K562 (cell line): Measurements from ENCODE around the gene GBF1. TPM values are rescaled to one million over a fixed set of nuclear protein-coding genes. Genes with fewer than 3 reads are reported as not detected.

Experiments used
- ATAC-seq: fragments of 200-7000 bp; cut with Tn5 transposase; 3 replicates; pipeline ENCODE4 v1.9.1; 2020; ENCODE audit warnings: moderate library complexity
- BruUV-seq: library from RNA; stranded (reverse); fragments of 400-500 nt; replicated peaks from 2 replicates; lab custom pipeline; 2021; lab: Mats Ljungman, UMichigan
- CTCF ChIA-PET: fragments of 300-600 bp; formaldehyde crosslinking; extraction: SDS; loops from one replicate; lab custom pipeline; 2021; ENCODE audit warnings: low intra/inter-chr PET ratio; lab: Yijun Ruan, JAX
- POLR2A ChIA-PET: fragments of 300-600, 350-650 bp; sonication (Branson Sonifier 250); formaldehyde crosslinking; extraction: SDS; loops from one replicate; lab custom pipeline; 2021; ENCODE audit warnings: antibody characterized with exemption, inconsistent platforms; lab: Yijun Ruan, JAX
- DNase-seq, 4 experiments: peaks; one replicate each; pipeline versions ENCODE4 v3.0.0 to v3.0.0-alpha.2; 2011 to 2018; ENCODE audit warnings: low spot score in 3 of 4, mixed read lengths in 3 of 4; ENCODE audit errors: extremely low read depth in 1 of 4
- FAIRE-seq: peaks from 2 replicates; lab custom pipeline; 2011; peaks lifted over from hg19 to GRCh38; lab: Jason Lieb, UNC
- H2AFZ ChIP-seq: 2 replicates; pipeline ENCODE4 v1.6.0; 2011; ENCODE audit warnings: low read depth, low read length, control low read depth, inconsistent platforms
- H3K27ac ChIP-seq: fragments of 200-600 bp; 3 replicates; pipeline ENCODE4 v1.8.0; 2011; ENCODE audit warnings: low read depth, mild to moderate bottlenecking, control low read depth, inconsistent platforms, low read length, moderate library complexity, mixed read lengths; ENCODE audit errors: extremely low read depth
- H3K27me3 ChIP-seq, 2 experiments: fragments of 300-600 bp in 1 of 2; 2 replicates in 1 of 2; 3 replicates in 1 of 2; pipeline versions ENCODE4 v1.6.0 to v1.8.0; 2011; ENCODE audit warnings: inconsistent platforms in 2 of 2, low read length in 2 of 2, mild to moderate bottlenecking in 1 of 2, mixed read lengths in 1 of 2, moderate library complexity in 1 of 2; ENCODE audit not compliant: control insufficient read depth in 2 of 2, insufficient read depth in 2 of 2
- H3K36me3 ChIP-seq: fragments of 300-600 bp; 3 replicates; pipeline ENCODE4 v1.8.0; 2011; ENCODE audit warnings: mild to moderate bottlenecking, low read length, inconsistent platforms; ENCODE audit not compliant: control insufficient read depth, insufficient read depth
- H3K4me1 ChIP-seq, 2 experiments: fragments of 200-600 bp in 1 of 2; replicated peaks in 1 of 2; 2 replicates in 1 of 2; 3 replicates in 1 of 2; pipeline versions ENCODE4 v1.5.1 to v1.8.0; 2011; ENCODE audit warnings: inconsistent platforms in 2 of 2, low read length in 2 of 2, mild to moderate bottlenecking in 1 of 2, mixed read lengths in 1 of 2, moderate library complexity in 1 of 2; ENCODE audit not compliant: control insufficient read depth in 2 of 2, insufficient read depth in 2 of 2
- H3K4me2 ChIP-seq: 2 replicates; pipeline ENCODE4 v1.6.1; 2011; ENCODE audit warnings: low read length, control low read depth, inconsistent platforms, mixed read lengths; ENCODE audit not compliant: insufficient read depth
- H3K4me3 ChIP-seq: fragments of 200-600 bp; sonication (generic), shearing (Covaris generic); 2 replicates; pipeline ENCODE4 v1.5.1; 2016; ENCODE audit warnings: control low read depth, inconsistent platforms
- H3K79me2 ChIP-seq: fragments of 200-600 bp; 3 replicates; pipeline ENCODE4 v1.8.0; 2011; ENCODE audit warnings: low read length, inconsistent platforms; ENCODE audit not compliant: control insufficient read depth, insufficient read depth
- H3K9ac ChIP-seq, 2 experiments: 2 replicates each; pipeline versions ENCODE4 v1.6.0 to v1.6.1; 2011; ENCODE audit warnings: low read depth in 2 of 2, low read length in 2 of 2, control low read depth in 1 of 2, inconsistent platforms in 1 of 2, mild to moderate bottlenecking in 1 of 2, mixed read lengths in 1 of 2; ENCODE audit not compliant: insufficient read depth in 1 of 2
- H3K9me1 ChIP-seq: one replicate; pipeline ENCODE4 v1.6.0; 2011; ENCODE audit warnings: inconsistent platforms, mild to moderate bottlenecking, low read length, moderate library complexity; ENCODE audit not compliant: control insufficient read depth, insufficient read depth
- H3K9me3 ChIP-seq: replicated peaks from 2 replicates; pipeline ENCODE4 v1.5.1; 2011; ENCODE audit warnings: low read depth, low read length, inconsistent platforms; ENCODE audit not compliant: control insufficient read depth, insufficient read depth
- H4K20me1 ChIP-seq: replicated peaks from 2 replicates; pipeline ENCODE4 v1.6.1; 2011; ENCODE audit warnings: low read length, inconsistent platforms, mixed read lengths; ENCODE audit not compliant: control insufficient read depth, insufficient read depth
- GABPB2 ChIP-seq: fragments of 250-450 bp; sonication (Bioruptor Pico); conservative IDR thresholded peaks from 2 replicates; pipeline ENCODE4 v1.5.1; 2021; ENCODE audit warnings: mild to moderate bottlenecking
- MCM3 ChIP-seq: fragments of 450-650 bp; IDR thresholded peaks from 2 replicates; pipeline ENCODE4 v1.6.1; 2016
- MEIS2 ChIP-seq: fragments of 450-650 bp; IDR thresholded peaks from 2 replicates; pipeline ENCODE4 v1.6.1; 2014; ENCODE audit warnings: mild to moderate bottlenecking; ENCODE audit not compliant: partially characterized antibody
- RFX1 ChIP-seq: fragments of 450-650 bp; IDR thresholded peaks from 2 replicates; pipeline ENCODE4 v1.6.1; 2016; ENCODE audit warnings: mild to moderate bottlenecking, moderate library complexity
- ZBTB1 ChIP-seq: sonication (generic); formaldehyde crosslinking; IDR thresholded peaks from 2 replicates; pipeline ENCODE4 v1.8.1; 2023; ENCODE audit warnings: missing genetic modification reagents, low read depth, mild to moderate bottlenecking, borderline replicate concordance
- ZBTB12 ChIP-seq: fragments of 250-450 bp; sonication (Bioruptor Pico); IDR thresholded peaks from 2 replicates; pipeline ENCODE4 v1.4.0; 2020
- ZNF316 ChIP-seq: fragments of 450-650 bp; IDR thresholded peaks from 2 replicates; pipeline ENCODE4 v1.6.1; 2016
- ZNF75A ChIP-seq: fragments of 450-650 bp; formaldehyde crosslinking; IDR thresholded peaks from 2 replicates; pipeline ENCODE4 v1.4.0; 2020; ENCODE audit warnings: mild to moderate bottlenecking
- WGBS: fragments of 100-300 bp; shearing (Covaris generic); methylation state at CpG from one replicate; pipeline ENCODE4 v1.1.6; 2016; ENCODE audit warnings: low coverage, mixed read lengths; ENCODE audit not compliant: insufficient coverage; ENCODE audit errors: missing lambda C conversion rate; 5-methylcytosine and 5-hydroxymethylcytosine counted together
- in situ Hi-C: fragments of 300-500 bp; cut with MboI; formaldehyde crosslinking; loops from 4 replicates; pipeline ENCODE4 v1.15.0; 2018; ENCODE audit warnings: inconsistent platforms, mixed read lengths
- intact Hi-C: fragments of 100-400 bp; cut with micrococcal nuclease; formaldehyde crosslinking; loops from 2 replicates; pipeline ENCODE4 v1.14.2; 2022
- polyA plus RNA-seq, 8 experiments: library from polyadenylated mRNA; depleted of rRNA in 4 of 8; stranded (reverse) in 5 of 8; unstranded in 3 of 8; fragments of >200 nt; fragmentation: Nextera tagmentation in 2 of 8; fragmentation: Illumina TruSeq in 1 of 8; extraction: Ambion mirVana in 2 of 8; extraction: Trizol in 1 of 8; gene quantifications; 2 replicates each; pipeline versions ENCODE4 v1.2.1 to v1.2.3, GENCODE V29; 2011 to 2014; ENCODE audit warnings: inconsistent platforms in 1 of 8, missing spikeins in 1 of 8
- total RNA-seq, 7 experiments: library from RNA; depleted of rRNA in 6 of 7; stranded (reverse); fragments of >200 nt in 6 of 7; fragmentation: Illumina TruSeq in 2 of 7; extraction: Trizol in 2 of 7; gene quantifications; 2 replicates each; pipeline versions ENCODE4 v1.2.1 to v1.2.3, GENCODE V29; 2011 to 2021; ENCODE audit warnings: low replicate concordance in 1 of 7

The GBF1 gene
- total and polyA plus RNA-seq, 9 of the 15 experiments (the other 6 are each of a cell fraction or from before 2014, with no cell fraction given): 0.69 to 28.0 (median 10.3) TPM

GRCh38 chr10:102312683-102313082, 67.4 kb downstream of the GBF1 start:
- no peak for ATAC-seq

More at GRCh38 chr10:102312683-102313082, 67.4 kb downstream of the GBF1 start:
- no peak overlapping the region for H3K4me2 ChIP-seq
- BruUV-seq: no TSS peak
- FAIRE-seq: no peak
- TF ChIP-seq ZNF75A (no peak), ZBTB12 (no peak), ZBTB1 (CRISPR knock-in tag) (no peak), RFX1 (no peak), MEIS2 (no peak), ZNF316 (no peak), MCM3 (no peak), GABPB2 (CRISPR knock-in tag) (no peak)
- no peak overlapping the region for H3K4me3 ChIP-seq
- no peak for DNase-seq
- 80% methylated on average over 1 of the region's 1 CpG for WGBS
- H3K9me3 ChIP-seq: no peaks in the 10 kb centered on the region
- H3K27ac ChIP-seq: no peak overlapping the region
- no peaks in the 10 kb centered on the region for H3K9me1 ChIP-seq
- H3K27me3 ChIP-seq: no peaks in the 10 kb centered on the region
- peaks cover 39% of the 10 kb centered on the region for H3K79me2 ChIP-seq
- CTCF ChIA-PET: no interaction called here
- H4K20me1 ChIP-seq: peaks cover 34% of the 10 kb centered on the region
- intact Hi-C loops (no loop called here), in situ Hi-C loops (no loop called here)
- H2AFZ ChIP-seq: no peak overlapping the region
- POLR2A ChIA-PET: interaction anchor here (0.6 to 1.6 kb wide), 2 partner anchors 8 to 42 kb away, joined by 3 read pairs; no protein-coding TSS in a partner anchor
- 0 out of 3 replicates have a peak, but pooled peaks cover 4% of the 10 kb centered on the region for H3K36me3 ChIP-seq
- no peak overlapping the region for H3K9ac ChIP-seq
- no peaks in the 10 kb centered on the region; a peak in 2 of 5 replicates for H3K4me1 ChIP-seq
